OCI-LY7 (cell line): ENCODE results near the gene TMTC2.

Source experiments
- EZH2phosphoT487 ChIP-seq: fragments of 200-600 bp; sonication (generic); IDR thresholded peaks from 2 replicates; pipeline ENCODE4 v1.6.1; 2018; ENCODE audit warnings: low read depth, borderline replicate concordance, mild to moderate bottlenecking, mixed run types, antibody characterized with exemption, low read length, moderate library complexity, mixed read lengths
- TF ChIP-seq, protein P1 (sequence below): fragments of 200-600 bp; sonication (generic); conservative IDR thresholded peaks from 2 replicates; pipeline ENCODE4 v1.5.1; 2014; ENCODE audit warnings: mild to moderate bottlenecking, antibody characterized with exemption, low read length, moderate library complexity, mixed read lengths

DNA sequence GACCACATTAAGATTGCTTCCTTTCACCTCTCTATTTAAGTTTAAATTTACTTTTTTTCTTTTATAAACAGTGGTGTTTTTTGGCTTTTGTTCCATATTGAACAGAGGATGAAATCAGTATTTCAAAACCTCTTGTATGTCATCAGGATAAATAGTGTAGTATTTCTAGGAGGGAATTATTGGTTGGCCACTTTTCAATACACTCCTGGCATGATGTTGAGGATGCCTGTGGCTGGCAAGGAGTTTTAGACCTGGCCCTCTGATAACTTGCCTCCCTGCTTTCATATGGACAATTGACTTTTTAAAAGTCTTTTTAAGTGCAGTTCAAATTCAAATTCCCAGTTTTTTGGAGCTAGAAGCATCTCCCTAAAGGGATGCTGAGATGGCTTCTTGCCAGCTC lies 9.8 kb downstream of the TMTC2 start:
- TF ChIP-seq, protein P1, sequence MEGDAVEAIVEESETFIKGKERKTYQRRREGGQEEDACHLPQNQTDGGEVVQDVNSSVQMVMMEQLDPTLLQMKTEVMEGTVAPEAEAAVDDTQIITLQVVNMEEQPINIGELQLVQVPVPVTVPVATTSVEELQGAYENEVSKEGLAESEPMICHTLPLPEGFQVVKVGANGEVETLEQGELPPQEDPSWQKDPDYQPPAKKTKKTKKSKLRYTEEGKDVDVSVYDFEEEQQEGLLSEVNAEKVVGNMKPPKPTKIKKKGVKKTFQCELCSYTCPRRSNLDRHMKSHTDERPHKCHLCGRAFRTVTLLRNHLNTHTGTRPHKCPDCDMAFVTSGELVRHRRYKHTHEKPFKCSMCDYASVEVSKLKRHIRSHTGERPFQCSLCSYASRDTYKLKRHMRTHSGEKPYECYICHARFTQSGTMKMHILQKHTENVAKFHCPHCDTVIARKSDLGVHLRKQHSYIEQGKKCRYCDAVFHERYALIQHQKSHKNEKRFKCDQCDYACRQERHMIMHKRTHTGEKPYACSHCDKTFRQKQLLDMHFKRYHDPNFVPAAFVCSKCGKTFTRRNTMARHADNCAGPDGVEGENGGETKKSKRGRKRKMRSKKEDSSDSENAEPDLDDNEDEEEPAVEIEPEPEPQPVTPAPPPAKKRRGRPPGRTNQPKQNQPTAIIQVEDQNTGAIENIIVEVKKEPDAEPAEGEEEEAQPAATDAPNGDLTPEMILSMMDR = no peak
- no peak for TF ChIP-seq EZH2phosphoT487
